ENCODE data around the gene RELCH.
A peak's percentile ranks its signal among the peaks of the same experiment; 100 is the strongest.

The RELCH gene

DNA sequence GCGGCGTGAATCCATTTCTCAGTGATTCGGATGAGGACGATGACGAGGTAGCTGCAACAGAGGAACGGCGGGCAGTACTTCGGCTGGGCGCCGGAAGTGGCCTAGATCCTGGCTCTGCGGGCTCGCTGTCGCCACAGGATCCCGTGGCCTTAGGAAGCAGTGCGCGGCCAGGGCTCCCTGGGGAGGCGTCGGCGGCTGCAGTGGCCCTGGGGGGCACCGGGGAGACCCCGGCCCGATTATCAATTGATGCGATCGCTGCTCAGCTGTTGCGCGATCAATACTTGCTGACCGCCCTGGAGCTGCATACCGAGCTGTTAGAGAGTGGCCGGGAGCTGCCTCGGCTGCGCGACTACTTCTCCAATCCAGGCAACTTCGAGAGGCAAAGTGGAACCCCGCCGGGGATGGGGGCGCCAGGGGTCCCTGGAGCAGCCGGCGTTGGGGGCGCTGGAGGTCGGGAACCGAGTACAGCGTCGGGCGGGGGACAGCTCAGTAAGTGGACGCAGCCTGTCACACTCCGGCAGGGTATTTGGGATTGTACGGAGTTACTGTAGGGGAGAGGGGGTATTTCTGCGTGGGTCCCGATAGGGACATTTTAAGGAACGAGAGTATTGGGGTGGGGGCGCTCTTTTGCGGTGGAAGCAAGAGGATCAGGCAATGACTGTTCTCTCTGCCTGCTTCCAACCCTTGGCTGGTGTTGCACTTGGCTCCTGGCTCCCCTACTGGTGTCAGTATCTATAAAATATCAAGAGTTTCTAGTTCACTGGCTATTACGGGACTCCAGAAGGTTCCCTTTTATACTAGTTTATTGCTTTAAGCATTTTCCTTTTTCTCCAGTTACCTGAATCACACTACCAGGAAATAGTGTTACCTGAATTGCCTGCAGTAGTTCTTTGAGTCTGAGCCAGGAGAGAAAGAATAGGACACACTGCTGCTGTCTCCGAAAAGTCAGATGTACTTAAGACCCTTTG lies 772 bp downstream of the RELCH start:
- DNase-seq = peak in 1 of 2 experiments; percentile 8

DNA sequence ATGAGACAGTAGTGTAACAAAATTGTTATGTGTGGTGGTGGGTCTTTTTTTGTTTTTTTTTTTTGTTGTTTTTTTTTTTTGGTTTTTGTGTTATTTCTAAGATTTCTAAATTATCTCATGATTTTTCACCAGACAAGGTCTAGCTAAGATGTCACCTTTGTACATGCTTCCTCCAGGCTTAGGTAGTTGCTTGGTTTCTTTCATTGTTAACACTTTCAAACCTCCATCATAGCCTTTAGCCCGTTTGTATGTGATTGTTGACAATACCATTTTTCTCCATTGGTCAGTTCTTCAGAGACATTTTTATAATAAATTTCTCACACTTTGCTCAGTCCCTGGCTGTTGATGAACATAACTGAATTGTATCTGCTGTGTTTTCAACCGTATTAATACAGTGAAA lies 2.2 kb downstream of the RELCH start:
- no peak for DNase-seq

DNA sequence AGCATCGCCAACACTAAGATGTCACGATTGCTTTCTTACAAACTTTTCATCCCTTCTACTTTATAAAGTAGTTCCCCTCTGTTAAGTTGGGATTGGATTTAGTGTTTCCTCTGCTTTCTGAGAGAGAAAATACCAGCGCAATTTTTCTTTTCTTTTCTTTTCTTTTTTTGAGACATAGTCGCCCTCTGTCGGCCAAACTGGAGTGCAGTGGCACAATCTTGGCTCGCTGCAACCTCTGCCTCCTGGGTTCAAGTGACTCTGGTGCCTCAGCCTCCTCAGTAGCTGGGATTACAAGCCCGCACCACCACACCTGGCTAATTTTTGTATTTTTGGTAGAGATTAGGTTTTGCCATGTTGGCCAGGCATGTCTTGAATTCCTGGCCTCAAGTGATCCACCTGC lies 9.0 kb downstream of the RELCH start:
- no peak for DNase-seq

DNA sequence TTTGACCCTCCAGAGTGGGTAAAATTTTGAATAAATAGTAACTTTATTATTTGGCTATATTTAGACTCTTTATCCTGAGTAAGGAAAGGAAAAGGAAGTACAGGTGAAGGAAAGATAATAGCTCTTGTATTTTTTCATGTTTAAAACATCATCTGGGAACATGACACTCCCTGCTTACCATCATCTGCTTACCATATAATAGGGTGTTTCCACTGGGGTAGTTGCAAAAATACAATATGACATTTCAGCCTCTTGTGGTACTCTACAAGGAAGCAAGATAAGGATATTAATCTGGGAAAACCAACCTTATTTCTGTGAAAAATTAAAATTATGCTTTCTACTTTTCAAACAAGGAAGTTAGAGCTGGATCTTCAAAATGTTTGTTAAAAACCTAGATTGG lies 9.9 kb downstream of the RELCH start:
- DNase-seq = no peak

DNA sequence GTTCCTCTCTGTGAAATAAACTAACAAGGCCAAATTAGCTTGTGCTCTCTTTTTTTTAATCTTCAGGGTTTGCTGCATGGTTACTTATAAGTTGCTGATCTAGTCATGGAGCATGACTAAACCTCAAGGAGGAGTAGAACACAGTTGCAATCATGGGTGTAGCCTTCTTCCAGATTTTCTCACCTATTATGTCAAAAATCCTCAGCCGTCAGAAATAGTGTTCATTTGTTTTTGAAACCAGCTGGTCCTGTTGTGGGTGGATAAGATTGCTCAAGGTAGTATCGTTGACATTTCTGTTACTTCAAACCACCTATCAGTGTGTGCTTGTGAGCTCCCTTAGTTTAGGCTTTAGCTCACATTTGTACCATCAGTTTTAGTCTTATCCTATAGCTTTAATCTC lies 11.2 kb downstream of the RELCH start:
- DNase-seq = no peak

DNA sequence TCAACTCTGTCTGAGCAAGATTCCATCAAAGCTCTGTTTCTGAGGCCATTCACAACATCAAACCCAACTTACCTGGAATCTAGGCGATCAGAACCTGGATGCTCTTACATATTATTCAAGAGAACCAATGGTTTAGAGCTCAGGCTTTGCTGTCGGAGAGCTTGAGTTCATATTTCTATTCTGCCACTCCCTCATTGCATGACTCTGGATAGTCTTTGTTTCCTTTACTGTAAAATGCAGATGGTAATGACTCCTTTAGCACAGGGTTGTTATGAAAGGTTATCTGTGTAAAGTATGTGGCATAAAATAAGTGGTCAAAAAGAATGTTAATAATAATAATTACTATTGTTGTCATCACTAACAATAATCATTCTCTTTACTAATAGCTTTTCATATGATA lies 12.6 kb downstream of the RELCH start:
- no peak for DNase-seq

DNA sequence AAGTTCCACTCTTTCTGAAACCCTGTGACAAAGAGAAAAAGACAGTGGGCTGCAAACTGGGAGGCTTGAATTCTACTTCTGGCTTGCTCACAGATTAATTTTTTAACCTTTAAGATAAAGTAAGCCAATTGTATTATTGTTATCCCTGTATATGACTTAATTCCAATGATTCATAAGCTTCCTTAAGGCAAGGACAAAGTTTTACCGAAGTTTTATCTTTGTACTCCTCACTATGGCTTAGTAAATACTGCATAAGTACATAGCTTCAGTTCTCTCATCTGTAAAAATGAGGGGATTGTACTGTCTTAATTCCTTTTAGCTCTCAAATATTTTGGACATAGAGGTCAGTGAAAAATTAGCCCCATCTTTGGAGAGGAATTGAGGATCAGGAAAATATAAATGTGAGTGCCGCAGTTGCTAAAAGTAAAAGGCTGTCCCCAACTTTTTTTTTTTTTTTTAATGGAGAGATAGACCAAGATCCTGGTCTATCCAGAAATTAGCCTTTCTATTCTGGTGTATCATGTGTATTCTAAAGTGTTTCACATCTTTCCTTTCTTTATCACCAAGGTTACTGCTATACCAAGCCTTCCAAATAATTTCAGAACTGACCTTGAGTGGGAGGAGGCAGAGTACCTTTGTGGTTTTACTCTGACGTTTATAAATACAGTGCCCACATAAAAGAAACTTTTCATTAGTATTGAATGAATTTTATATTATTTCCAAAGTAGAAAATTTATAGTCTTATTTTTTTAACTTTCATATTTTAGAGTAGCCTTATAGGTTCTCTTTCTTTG lies 13.3 kb downstream of the RELCH start:
- DNase-seq = no peak

DNA sequence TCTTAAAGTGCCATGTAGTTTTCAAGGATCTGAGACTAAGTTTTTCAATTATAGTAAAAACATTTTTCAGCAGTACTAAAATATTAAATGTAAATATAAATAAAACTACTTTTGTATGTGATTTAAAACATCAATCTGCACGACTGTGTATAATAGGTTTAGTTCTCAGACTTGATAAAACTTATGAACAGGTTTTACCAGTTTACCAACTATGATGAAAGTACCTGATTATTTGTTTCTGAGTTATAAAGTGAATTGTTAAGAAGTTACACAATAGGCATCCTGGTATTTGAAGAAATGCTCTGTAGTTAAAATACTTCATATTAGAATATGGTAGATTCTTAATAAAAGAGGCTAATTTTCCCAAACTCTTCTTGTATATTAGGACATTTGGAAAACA lies 14.8 kb downstream of the RELCH start:
- DNase-seq = no peak

DNA sequence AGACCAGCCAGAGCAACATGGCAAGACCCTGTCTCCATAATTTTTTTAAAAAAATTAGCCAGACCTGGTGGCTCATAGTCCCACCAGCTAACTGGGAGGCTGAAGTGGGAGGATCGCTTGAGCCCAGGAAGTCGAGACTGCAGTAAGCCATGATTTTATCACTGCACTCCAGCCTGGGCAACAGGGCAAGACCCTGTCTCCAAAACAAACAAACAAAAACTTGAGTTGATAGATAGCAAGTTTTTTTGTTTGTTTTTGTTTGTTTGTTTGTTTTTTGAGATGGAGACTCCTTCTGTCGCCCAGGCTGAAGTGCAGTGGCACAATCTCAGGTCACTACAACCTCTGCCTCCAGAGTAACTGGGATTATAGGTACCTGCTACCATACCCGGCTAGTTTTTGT lies 18.8 kb downstream of the RELCH start:
- DNase-seq = no peak

DNA sequence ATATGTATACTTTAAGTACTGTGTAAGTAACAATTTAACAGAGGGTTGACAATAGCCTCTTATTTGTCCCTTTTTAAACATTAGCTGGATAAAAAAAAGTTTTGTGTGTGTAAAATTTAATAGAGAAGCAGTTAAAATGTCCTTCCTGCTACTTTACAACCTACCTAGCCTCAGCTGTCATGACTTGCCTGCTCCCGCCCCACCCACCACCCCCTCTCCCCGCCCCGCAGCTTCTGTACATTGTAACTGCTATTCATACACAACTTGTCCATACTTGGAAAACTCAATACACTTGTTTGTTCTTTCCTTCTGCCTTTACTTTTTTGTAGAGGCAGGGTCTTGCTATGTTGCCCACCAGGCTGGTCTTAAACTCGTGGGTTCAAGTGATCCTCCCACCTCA lies 19.5 kb downstream of the RELCH start:
- DNase-seq = no peak

DNA sequence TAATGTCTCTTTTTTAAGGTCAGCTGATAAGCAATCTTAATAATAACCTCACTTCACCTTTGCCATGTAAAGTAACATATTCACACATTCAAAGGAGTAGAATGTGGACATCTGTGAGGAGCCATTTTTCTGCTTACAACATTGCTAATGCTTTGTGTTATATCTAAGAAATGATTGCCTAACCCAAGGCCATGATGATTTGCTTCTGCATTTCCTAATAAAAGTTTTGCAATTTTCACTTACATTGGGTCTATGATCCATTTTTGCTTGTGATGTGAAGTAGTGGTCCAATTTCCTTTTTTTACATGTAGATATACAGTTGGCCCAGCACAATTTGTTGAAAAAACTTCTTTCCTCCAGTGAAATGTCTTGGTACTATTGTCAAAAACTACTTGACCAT lies 22.0 kb downstream of the RELCH start:
- DNase-seq = no peak

DNA sequence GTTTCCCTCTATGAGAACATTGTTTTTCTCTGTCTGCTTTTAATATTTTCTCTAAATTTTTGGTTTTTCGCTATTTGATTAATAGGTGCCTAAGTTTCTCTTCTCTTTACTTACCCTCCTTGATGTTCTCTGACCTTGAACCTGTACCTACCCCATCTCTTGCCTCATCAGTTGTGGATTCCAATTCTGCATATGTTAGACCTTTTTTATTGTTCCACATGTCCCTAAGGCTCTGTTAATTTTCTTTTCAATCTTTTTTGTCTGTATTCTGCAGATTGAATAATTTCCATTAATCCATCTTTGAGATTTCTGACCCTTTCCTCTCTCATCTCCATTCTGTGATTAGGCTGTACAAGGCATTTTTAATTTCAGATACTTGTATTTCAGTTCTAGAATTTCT lies 23.1 kb downstream of the RELCH start:
- DNase-seq = no peak

DNA sequence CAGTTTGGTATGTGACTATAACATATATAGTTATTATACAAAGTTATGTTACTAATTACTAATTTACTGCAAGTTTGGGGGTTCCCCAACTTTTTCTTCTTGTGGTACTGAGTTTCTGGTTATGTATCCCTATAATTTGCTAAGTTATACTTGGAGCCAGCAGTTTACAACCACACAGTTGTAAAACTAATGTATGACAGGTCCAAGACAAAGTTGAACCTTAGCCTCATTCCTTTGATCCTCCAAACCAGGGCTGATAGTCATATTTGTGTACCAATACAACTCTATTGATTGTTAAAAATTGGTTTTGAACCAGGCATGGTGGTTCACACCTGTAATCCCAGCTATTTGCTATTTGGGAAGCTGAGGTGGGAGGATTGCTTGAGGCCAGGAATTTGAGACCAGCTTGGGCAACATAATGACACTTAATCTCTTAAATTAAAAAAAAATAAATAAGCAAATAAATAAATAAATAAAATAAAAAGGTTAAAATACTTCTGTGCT lies 24.3 kb downstream of the RELCH start:
- no peak for DNase-seq

DNA sequence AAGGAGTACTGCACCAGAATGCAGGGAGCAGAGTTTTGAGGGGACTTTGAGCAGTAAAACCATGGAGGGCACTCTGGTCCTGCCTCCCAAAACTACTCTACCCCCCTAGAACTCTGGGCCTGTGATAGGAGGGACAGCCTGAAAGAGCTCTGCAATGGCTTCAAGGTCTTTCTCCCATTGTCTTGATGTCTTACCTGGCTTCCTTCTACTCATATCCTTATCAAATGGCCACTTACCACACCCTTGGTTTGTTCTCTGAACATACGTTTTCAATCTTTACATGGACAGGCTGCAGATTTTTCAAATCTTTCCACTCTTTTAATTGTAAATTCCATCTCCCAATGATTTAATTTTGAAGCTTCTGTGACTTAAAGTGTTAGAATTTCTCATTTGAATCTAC lies 27.7 kb downstream of the RELCH start:
- DNase-seq = no peak

DNA sequence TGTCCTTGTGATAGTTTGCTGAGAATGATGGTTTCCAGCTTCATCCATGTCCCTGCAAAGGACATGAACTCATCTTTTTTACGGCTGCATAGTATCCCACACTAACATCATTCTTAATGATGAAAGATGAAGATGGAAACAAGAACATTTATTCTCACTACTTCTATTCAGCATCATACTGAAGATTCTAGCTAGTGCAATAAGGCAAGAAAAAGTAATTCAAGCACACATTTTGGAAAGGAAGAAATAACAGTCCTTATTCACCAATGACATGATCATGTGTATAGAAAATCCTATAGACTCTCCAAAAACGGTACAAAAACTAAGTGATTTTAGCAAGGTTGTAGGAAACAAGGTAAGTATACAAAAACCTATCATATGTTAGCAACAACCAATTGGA lies 37.2 kb downstream of the RELCH start:
- DNase-seq = no peak

DNA sequence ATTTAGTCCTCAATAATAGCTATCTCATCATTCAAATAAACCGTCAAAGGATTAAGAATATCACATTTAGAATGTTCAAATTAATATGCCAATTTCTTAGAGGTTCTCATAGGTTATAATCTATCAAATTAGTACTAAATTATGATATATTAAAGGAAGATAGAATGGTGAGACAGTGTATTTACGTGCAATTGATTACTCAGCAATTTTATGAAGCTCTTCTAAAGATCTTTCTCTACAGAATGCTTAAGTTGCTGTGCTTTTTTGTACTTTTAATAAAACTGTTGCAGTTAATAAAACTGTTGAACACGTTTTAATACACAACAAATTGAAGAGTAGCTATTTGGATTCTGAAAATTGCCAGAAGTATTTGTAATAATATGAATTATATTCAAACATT lies 39.0 kb downstream of the RELCH start:
- DNase-seq = no peak

DNA sequence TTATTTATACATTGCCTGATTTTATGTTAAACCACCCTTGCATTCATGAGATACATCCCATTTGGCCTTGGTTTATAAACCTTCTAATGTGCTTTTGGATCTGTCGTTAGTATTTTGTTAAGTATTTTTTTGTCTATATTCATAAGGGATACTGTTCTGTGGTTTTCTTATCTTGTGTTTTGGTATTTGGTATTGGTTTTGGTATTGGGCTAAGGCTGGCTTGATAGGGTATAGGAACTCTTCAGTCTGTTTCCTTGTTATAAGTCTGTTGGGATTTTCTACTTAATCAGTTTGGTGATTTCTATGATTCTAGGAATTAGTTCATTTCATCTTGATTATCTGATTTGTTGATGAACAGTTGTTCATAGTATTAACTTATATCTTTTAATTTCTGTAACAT lies 49.2 kb downstream of the RELCH start:
- DNase-seq = no peak

DNA sequence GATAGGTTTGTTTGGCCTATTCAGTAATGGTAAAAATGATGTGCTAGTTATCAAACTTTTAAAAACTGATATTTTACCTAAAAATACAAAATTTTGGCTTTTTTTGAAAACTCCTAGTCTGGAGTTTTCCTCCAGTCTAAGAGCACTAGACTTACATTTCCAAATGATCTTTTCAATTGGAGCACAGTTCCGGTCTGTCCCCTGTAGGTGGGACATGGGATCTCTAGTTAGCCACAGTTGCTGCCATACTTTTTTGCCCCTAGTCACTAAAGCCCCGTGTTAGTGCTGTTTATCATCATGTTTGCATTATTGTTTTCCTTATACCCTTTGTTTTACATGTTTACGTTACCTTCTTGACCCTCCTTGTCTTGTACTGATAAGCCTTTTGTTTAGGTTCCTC lies 52.4 kb downstream of the RELCH start:
- no peak for DNase-seq

DNA sequence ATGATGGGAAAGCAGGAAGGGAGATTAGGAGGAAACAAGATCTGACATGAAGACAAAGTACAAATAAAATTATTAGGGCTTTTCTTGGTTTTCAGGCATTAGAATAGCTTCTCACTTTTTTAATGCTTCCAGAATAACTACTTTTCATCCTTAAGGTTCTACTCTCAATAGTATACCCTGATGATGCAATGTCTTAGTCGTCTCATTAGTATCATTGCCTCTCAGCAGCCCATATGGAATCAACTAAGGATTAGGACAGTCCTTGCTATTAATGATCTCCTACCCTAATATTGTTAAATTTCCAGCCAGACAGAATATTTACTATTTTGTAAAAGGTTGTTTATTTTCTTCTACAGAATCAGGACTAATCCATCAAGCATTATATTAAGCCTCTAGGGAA lies 55.9 kb downstream of the RELCH start:
- DNase-seq = no peak

DNA sequence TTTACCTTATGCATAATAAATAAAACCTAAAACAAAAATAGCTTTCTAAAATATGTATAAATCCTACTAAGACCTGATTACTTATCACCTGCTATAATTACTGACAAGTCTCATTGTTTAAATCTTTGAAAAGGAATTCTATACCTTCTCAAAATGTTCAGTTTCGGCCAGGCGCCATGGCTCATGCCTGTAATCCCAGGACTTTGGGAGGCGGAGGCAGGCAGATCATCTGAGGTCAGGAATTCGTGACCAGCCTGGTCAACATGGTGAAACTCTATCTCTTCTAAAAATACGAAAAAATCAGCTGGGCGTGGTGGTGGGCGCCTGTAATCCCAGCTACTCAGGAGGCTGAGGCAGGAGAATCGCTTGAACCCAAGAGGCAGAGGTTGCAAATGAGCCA lies 58.1 kb downstream of the RELCH start:
- DNase-seq = no peak

DNA sequence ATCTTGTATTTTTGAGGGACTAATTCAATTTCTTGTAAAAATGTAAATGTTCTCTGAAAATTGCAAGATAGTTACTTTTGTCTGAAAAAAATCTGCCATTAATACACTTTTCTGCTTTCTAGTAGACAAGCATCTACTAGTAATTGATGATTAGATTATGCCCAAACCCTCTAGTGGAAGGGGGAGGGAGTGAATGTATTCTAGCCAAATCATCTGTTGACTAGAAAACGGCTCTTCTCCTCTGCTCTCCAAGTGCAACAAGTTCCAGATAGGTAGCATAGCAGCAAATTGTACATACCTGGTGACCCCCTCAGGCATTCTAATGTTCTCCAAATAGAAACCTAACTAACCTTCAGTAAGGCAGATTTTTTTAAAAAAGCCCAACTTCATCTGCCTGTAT lies 58.6 kb downstream of the RELCH start:
- DNase-seq = no peak

DNA sequence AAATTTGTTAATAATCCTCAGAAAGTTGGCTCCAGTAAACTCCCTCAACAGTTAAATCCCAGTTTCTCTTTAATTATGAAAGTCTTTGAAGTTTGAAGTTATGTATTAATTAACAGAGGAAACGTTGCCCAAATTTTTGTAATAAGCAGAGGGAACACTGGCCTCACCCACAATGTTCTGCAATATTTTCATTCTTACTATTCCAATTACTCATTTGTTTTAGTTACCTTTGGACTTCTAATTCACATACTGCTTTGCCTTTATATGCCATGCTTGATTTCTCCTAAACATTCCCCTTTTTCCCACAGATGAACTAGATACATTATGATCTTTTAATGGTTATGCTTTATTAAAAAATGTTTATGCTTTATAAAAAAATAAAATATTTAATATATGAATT lies 61.3 kb downstream of the RELCH start:
- DNase-seq = no peak

DNA sequence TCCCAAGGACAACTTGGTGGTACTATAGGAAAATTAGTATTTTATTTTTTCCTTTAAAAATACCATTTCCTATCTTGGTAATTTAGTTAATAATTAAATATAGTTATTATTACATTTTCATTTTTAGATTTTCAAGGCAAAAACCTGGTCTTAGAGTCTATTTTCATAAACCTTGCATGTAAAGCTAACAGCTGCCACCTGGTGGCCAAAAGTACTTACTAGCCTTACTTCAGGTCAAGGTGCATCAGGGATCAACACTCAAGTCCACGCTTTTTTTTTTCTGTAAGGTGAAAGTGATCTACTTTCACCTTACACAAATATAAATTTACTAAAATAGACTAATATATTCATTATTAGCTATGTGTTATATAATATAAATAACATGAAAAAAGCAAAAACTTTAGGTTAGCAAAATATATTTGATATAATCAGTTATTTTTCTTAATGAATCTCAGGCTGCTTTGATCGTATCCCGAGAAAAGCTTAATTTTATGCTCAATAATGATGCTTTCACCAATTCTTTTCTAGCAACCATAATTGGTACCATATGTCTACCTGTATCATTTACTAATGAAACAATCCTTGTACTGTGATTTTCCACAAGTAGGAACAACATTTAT lies 62.5 kb downstream of the RELCH start:
- peak in 1 of 2 experiments; percentile 34 for DNase-seq

DNA sequence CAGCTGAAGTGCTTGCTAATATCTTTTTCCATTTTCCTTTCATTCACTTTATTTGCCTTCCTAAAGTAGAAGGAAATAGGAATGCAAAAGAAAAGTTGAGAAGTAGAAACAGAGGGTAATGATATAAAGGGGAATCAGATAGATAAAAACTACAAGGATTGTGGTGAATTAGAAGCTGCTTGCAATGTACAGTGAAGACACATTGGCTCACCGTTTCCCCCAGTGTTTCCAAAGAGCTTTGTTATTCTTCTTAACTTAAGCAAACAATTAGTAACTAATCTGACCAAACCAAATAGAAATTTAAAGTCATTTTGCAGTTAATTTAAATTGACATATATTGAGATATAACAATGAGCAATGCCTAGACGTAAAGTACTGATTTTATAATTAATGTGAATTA lies 63.4 kb downstream of the RELCH start:
- DNase-seq = no peak
